NCI-H748 (cell line): ENCODE data around the gene BTG4.

Source experiments
- DNase-seq: peaks from one replicate; lab custom pipeline; 2025; ENCODE audit not compliant: unreplicated experiment; lab: John Stamatoyannopoulos, UW

BTG4 gene

DNA sequence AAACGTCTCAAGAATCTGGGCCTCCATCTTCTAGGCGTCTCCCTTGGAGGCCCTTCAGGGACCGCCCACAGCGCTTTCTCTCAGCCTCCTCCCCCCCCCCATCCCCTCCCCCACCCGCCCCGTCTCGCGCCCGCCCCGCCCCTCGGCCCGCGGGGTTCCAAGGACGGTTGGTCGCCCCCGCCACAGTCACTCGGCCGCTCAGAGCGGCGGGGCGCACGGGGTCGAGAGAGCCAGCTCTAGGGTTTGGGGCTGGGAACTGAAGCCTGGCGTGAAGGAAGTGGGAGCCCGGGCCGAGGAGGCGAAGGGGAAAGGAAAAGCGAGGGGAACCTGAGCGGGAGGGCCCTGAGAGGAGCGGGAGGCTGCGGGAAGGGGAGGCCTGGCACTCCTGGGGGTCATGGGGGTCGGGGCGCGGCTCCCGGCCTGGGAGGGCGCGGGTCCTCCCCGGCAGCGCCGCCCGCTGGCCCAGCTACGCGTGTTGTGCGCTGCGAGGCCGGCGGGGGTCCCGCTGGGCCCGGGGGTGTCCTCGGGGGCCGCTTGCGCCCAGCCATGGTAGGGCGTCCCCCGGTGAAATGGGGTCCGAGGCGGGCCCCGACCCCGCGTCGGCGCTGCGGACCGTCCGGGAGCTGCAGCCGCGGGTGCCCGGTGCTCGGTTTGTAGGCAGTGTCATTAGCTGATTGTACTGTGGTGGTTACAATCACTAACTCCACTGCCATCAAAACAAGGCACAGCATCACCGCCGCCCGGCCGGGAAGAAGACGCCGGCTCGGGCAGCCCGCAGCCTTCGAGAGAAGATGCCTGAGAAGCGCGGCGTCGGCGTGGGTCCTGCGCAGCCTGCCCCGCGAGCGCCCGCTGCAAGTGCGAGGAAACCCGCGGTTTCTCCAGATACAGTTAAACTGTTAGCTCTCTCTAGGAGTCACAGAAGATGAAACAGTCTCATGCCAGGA, at the start of gene BTG4:
Gene BTG4, minus strand, starts transcription at position 91 of the 944 bp plus-strand sequence. CDS start 13,610 bp downstream, outside the sequence.
- DNase-seq = peak; percentile 57

DNA sequence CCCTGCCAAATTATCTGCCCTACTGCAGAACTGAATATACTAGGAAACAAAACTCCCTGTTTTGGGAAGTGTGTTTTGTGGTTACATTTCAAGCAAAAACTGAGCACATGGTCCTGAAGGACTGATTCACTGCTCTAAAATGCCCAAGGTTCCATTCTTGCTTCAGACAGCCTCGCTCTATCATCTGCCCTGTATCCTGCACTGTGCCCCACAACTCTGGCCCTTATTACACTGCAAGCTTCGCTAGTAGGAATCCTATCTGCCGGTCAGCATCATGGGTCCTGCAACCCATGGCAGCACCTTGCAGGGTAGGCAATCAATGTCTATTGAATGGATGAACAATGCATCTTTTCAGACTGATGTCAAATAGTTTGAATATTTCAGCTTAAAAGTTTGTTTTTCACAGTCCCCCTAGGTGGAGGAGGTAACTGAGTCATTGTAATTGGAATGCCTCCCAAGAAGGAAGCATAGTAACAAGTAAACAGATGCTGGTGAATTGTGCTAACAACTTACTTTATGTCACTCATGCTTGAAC, 49.7 kb upstream of the BTG4 start:
- DNase-seq = no peak

DNA sequence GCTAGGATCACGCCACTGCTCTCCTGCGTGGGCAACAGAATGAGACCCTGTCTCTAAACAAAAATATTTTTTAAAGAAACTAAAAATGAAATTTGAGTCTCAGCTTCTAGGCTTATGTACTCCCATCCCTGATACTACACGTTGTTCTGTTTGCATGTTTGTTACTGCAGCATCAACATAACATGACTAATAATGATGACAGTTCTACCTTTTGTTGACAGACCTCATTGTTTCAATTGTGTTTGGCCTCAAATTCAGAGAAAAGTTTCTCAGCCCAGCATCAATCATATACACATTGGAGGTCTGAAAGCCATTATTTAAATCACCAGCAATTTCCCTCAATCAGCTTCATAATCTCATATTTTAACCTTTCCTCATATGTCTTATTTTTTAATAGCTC, 49.1 kb upstream of the BTG4 start:
- DNase-seq = no peak

DNA sequence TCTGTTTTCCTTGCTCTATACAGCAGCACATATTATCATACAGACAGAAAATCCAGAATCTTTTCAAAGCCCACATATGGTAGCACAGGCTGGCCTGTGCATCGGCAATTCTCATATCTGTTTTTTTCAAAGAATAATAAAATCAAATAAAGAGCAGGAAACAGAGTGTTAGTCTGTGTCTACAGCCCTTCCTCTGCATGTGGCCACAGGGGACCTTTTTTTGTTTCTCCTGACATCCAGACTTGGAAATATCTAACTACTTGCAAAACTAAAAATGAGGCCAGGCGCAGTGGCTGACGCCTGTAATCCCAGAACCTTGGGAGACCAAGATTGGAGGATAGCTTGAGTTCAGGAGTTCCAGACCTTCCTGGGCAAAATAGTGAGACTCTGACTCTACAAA, 48.6 kb upstream of the BTG4 start:
- no peak for DNase-seq

DNA sequence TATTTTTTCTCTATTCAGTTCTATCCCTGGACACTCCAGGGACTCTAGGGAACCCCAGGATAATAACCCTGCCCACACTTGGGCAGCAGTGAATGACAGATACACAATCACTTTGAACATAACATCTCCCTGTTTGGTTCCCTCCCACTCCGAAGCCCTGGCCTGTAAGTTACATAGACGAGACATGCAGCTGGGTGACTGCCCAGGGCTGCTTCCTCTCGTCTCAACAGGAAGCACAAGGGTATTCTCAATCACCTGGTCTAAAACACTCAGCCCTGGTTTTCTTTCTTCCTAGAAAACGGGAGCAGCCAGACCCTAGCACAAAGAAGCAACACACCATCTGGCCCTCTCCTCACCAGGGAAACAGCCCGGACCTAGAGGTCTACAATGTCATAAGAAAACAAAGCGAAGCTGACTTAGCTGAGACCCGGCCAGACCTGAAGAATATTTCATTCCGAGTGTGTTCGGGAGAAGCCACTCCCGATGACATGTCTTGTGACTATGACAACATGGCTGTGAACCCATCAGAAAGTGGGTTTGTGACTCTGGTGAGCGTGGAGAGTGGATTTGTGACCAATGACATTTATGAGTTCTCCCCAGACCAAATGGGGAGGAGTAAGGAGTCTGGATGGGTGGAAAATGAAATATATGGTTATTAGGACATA, 47.7 kb upstream of the BTG4 start:
- no peak for DNase-seq

DNA sequence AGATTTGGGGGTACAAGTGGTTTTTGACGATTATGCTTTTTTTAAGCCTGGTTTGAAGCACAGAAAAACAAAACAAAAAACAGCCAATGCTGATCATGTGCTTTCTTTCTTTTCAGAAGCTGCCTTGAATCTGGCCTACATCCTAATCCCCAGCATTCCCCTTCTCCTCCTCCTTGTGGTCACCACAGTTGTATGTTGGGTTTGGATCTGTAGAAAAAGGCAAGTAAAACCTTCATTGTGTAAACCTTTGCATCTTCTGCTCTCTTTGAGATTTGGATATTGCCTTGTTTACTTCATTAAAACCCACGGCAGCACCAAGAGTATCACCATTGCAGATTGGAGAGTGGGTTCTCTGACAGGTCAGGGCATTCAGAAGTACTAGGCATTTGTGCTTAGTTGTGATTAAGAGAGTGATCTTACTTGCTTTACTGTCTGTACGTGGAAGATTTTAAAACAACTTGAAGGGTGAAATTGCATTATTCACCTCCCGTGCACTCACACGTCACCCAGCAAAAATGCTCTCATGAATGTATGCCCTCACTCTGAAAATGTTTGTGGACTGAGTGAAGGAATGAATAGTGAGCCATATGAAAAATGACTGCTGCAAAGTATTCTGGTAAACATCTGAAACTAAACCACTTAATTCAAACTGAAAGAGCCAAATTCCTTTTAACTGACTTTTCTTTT, 45.4 kb upstream of the BTG4 start:
- DNase-seq = no peak

DNA sequence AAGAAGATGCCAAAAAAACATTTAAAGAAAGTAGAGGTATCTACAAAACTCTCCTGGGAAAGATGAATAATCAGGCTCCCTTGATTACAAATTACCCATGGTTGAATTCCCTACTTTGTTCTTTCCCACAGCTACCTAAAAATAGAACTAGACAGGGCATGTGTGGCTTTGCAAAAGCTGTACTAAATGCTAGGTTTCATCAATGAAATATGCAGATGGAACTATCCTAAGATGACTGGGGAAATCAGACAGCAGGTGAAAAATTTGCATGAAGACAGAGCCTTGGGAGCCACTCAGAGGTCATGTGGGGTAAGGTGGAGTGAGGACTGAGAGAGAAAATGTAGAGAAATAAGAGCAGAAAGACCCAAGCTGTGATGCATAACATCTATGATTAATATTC, 43.1 kb upstream of the BTG4 start:
- DNase-seq = no peak

DNA sequence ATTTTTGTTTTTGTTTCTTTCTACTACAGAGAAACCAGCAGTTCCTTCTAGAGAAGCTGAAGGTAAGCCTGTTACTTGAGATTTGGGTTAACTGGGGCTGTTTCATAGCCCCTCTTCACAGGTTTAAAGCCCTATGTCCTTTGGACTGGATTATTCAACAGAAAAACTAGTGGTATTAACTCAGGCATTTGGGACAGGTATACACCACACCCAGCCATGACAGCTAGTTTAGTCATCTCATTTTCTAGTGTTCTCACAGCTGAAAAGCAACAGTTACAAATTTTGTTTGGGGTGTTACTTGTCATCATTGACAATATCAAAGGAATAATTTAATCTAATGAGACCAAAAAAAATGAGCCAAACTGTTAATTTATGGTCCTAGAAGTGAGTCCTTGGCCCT, 42.3 kb upstream of the BTG4 start:
- DNase-seq = no peak

DNA sequence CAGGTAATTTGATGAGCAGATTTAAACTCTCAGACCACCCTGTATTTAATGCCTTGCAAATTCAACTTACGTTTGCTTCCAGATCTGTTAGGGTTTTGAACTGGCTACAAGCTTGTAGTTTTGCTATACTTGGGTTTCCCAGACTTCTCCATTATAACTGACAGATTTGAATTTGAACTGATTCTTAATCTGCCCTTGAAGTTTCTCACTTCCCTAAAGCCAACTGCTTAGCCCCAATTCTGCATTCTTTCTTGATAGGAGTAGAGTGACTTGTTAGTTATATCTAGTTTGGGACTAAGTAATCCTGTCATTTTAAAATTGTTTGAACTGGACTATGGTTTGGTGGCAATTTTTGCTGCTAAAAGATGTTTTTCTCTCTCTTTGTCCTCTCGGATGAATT, 38.1 kb upstream of the BTG4 start:
- DNase-seq = no peak

DNA sequence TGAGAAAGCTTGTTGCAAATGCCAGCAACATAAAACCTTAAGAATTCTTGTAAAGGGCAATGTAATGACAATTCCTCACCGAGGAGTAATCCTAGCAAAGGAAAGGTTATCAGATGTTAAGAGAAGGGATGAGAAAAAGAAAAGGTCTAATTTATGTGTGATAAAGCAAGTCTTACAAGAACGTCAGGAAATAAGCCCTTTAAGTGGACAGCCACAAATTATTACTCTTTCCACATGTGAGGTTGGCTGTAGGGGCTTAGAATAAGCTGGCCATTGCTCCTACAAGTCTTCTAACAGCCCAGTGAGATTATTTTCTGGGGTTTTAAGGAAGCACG, 37.6 kb upstream of the BTG4 start:
- DNase-seq = no peak

DNA sequence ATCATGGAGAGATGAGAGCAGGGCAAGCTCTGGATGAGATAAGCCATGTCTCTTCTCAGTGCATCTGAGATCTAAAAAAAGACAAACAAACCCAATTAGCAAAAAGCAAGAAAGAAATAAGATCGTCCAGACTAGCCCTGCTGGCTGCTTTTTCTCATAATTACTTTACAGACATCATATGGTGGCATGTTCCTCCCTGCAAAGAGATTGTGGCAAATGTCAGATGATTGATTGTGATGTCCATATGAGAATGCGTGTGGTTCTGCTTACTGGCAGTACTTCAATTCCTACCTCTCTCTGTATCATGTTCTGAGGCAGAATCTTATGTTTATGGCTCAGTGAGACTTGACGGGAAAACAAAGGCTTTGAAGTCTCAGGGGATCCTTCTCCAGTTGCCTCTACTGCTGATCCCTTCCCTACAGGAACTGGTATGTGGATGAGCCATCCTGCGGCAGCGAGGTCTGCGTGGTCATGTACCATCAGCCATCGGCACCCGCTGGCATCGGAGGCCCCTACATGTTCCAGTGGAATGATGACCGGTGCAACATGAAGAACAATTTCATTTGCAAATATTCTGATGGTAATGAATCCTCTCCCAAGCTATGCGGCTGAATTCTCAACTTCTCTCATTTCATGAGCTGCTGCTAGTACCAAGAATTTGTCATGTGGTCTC, 37.1 kb upstream of the BTG4 start:
- DNase-seq = no peak

DNA sequence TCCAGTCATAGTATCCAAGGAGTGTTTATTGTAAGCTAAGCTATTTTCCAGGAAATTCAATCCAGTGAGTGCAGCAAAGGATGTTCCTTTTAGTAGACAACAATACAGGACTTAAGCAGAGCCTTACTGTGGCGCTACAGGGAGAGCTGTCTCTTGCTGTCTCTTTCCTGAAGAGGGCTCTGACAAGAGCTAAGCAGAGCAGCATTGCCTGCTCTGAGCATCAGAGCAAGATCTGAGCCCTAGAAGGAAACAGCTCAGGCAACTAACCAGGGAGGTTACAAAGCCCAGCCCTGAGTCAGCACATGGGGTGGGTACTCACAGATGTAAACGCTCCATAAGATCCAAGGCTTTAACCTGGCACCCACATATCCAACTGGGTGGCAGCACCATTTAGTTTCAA, 36.3 kb upstream of the BTG4 start:
- DNase-seq = no peak

DNA sequence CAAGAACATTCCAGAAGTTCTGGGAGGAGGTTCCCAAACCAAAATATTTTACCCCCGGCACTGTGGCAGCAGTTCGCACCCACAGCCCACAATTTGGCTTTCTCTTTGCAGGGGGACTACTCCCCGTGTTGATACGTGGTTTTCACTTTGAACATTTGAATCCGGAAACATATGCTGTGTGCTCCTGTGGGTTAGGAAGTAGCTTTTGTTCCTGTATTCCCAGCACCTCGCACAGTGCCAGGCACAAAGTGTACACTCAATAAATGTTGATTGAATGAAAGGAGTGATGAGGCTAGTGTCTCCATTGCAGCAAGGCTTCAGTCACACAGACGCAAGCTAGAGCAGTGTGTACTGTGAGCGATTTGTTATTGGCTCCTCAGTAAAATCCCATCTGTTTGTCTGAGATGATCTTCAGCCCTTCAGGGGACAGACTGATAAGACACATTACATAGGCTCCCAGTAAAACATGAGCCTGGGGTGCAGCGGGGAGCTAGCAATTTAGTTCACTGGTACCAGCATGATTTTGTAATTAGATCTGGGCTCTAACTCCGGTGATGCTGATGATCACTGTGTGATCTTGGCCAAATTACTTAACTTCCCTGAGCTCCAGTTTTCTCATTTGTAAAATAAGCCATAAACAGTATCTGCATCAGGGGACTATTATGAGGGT, 30.6 kb upstream of the BTG4 start:
- no peak for DNase-seq

DNA sequence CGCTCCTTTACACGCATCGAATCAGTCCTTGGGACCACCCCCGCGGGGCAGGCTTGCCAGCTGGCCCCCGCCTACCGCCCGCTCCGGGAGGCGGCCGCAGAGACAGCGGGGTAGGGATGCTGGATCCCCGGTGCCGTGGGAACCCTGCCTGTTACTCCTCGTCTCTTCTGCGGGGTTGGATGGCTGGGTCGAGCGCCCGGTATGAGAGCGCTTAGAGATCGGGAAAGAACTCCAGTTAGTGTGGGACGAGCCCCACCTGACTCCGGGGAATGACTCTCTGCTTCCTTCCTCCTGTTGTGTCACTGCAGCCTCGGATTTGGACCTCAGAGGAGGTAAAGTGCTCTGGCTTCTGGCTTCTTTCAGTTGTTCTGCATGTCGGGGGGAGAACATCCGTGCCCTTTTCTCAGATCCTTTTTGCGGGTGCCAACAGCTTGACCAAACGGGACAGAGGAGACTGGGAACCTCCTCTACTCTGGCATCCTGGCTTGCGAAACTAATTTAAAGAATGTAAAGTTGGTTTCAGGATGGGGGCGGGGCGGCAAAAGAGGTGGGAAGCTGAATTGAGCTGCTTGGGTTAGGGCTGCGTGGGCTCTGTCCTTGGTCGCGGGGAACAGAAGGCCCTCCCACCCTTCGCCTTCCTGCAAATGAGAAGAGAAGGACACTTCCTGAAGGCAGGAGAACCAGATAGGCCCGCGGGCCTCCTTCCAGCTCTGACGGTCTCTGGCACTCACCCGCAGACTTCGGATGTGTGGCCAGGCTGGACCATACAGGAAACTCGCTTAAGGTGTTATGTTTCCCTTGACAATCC, 29.3 kb upstream of the BTG4 start:
- DNase-seq = peak; percentile 29

DNA sequence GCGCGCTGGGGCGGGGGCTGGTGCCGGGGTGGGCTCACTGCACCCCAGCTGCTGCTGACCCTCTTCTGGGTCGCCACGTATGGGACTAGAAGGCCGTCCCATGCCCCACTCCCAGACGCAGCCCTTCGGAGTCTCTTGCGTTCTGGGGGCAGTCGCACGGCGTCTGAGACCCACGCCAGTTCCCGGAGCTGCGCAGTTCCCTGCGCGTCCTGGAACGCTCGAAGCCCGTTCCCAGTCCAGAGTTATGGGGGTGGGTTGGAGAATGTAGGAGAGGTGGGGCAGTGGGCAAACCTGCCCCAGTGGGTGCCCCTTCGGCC, 28.7 kb upstream of the BTG4 start:
- DNase-seq = peak; percentile 38

DNA sequence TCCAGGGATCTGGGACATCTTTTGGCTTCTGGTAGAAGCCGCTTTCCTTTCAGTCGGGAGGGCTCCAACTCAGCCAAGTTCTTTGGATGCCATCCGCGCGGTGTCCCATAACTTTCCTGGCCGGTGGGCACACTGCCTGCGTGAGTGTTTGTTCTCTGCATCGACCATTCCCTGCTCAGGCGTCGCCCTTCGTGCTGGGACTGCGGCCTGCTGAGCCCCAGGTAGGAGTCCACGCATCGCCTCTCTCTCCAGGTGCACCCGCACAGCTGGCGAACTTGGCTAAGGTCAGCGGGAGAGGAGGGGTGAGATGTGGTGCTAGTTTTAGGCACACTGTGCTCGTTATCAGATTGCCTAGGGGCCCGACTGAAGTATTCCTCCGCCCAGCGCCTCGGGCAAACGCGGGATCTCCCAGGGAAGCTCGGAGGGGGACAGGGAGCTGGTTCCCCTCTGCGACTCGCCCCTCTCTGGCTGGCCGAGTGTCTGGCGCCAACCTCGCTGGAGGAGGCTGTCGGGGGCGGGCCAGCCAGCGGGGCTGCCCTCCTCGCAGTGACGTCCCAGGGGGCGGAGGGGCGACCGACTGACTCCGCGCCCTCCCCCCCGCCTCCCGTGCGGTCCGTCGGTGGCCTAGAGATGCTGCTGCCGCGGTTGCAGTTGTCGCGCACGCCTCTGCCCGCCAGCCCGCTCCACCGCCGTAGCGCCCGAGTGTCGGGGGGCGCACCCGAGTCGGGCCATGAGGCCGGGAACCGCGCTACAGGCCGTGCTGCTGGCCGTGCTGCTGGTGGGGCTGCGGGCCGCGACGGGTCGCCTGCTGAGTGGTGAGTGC, 28.1 kb upstream of the BTG4 start, which contains the start of gene LAYN:
Gene LAYN, plus strand, starts transcription at position 607 of the 823 bp plus-strand sequence. Its CDS starts 124 bp downstream, at position 731.
- DNase-seq = peak; percentile 51

DNA sequence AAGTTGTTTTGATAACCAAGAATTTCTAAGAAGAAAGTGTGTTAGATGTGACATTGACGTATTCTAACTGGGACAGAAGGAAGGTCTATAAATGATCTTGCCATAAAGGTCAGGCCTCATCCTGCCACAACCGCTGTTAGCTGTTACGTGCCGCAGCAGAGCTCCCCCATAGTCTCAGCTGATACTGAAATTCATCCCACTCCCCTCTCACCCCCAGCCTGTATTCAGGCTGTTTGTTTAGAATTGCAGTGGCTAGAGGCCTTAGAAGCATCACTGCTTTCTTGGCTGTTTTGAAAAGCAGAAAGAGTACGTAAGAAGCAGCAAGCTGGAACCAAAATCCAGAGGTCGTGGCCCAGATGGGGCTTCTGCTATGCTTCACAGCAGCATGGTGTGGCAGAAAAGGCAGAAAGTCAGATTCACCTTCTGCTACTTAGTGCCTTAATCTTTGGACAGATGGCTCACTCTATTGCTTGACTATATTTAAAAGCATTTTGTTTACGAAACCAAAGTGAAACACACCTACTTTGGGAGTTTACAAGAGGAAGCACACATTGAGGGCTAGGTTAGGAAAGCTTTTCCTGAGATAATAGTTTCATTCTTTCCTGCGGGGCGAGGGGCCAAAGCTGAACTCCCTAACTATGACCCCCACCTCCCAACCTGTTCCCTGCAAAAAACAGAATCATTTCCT, 27.4 kb upstream of the BTG4 start:
- DNase-seq = no peak

DNA sequence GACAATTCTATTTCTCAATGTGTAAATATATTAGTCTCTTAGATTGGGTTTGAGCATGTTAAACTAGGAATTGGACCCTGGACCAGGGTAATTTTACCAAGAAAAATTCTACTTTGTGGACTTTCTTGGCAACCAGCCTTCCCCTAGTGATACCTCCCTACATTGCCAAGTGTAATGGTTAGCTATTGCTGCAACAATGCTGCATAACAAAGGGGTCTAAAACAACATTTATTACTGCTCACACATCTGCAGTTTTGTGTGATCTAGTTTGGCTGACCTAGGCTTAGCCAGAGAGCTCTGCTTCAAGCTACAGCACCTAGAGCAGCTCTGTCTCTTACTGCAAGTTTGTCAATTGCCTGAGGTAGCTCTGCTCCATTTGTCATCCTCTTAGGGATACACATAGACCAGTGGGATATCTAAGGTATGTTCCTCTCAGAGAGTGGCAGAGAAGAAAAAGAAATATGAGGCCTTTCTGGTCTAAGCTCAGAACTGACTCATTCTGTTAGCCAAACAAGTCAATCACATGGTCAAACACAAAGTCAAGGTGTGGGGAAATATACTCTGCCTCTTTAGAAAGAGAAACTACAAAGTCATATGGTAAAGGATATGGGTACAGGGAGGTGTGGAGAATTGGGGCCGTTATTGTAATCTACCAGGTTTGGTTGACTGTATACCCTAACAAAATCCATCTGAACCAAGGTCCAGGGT, 26.4 kb upstream of the BTG4 start:
- no peak for DNase-seq
